Smooth muscle cell (in vitro differentiated cells): ENCODE data around the gene CDC45. TPM values are rescaled to one million over a fixed set of nuclear protein-coding genes. Genes with fewer than 3 reads are reported as not detected.

Source experiments
- DNase-seq: peaks from one replicate; lab custom pipeline; 2025; ENCODE audit not compliant: unreplicated experiment; lab: John Stamatoyannopoulos, UW
- H2AFZ ChIP-seq: fragments of 200-600 bp; sonication (generic); 2 replicates; pipeline ENCODE4 v1.6.0; 2016; ENCODE audit warnings: antibody characterized with exemption, low read depth, mild to moderate bottlenecking
- H3F3A ChIP-seq: fragments of 200-600 bp; sonication (generic); 2 replicates; pipeline ENCODE4 v1.6.0; 2017; ENCODE audit warnings: antibody characterized with exemption, low read depth
- H3K27ac ChIP-seq: fragments of 200-600 bp; sonication (generic); 2 replicates; pipeline ENCODE4 v1.5.1; 2016; ENCODE audit warnings: low read depth, mild to moderate bottlenecking
- H3K27me3 ChIP-seq: fragments of 200-600 bp; sonication (generic); 2 replicates; pipeline ENCODE4 v1.6.1; 2016; ENCODE audit warnings: low read depth, mild to moderate bottlenecking
- H3K36me3 ChIP-seq: fragments of 200-600 bp; sonication (generic); 2 replicates; pipeline ENCODE4 v1.5.1; 2016; ENCODE audit warnings: low read depth
- H3K4me1 ChIP-seq: fragments of 200-600 bp; sonication (generic); 2 replicates; pipeline ENCODE4 v1.5.1; 2016; ENCODE audit warnings: low read depth
- H3K4me2 ChIP-seq: fragments of 200-600 bp; sonication (generic); 2 replicates; pipeline ENCODE4 v1.6.0; 2016; ENCODE audit warnings: mild to moderate bottlenecking
- H3K4me3 ChIP-seq: fragments of 200-600 bp; sonication (generic); 2 replicates; pipeline ENCODE4 v1.5.1; 2016; ENCODE audit warnings: mild to moderate bottlenecking
- H3K79me2 ChIP-seq: fragments of 200-600 bp; sonication (generic); 2 replicates; pipeline ENCODE4 v1.6.0; 2016; ENCODE audit warnings: low read depth, mild to moderate bottlenecking
- H3K9ac ChIP-seq: fragments of 200-600 bp; sonication (generic); 2 replicates; pipeline ENCODE4 v1.6.0; 2016; ENCODE audit warnings: low read depth
- H3K9me3 ChIP-seq: fragments of 200-600 bp; sonication (generic); replicated peaks from 2 replicates; pipeline ENCODE4 v1.5.1; 2016; ENCODE audit warnings: low read depth
- H4K20me1 ChIP-seq: fragments of 200-600 bp; sonication (generic); 2 replicates; pipeline ENCODE4 v1.6.0; 2016; ENCODE audit warnings: low read depth
- WGBS: methylation state at CpG from one replicate; pipeline ENCODE4 v1.1.7; 2016; ENCODE audit warnings: low lambda C conversion rate; 5-methylcytosine and 5-hydroxymethylcytosine counted together
- polyA plus RNA-seq: library from polyadenylated mRNA; unstranded; fragments of >200 nt; fragmentation: Nextera tagmentation; extraction: Ambion mirVana; gene quantifications from 2 replicates; pipeline ENCODE4 v1.2.1, GENCODE V29; 2016
- total RNA-seq: library from RNA; depleted of rRNA; stranded (reverse); fragments of >200 nt; gene quantifications from 2 replicates; pipeline ENCODE4 v1.2.3, GENCODE V29; 2014
- TF ChIP-seq, protein P1 (sequence below): fragments of 200-600 bp; sonication (generic); IDR thresholded peaks from 2 replicates; pipeline ENCODE4 v1.5.1; 2017; ENCODE audit warnings: borderline replicate concordance, mild to moderate bottlenecking, antibody characterized with exemption; ENCODE audit not compliant: insufficient read depth, poor library complexity, severe bottlenecking

CDC45 gene
- total and polyA plus RNA-seq, 2 experiments from 2014 or later, result 9.3 to 13.7 TPM

DNA sequence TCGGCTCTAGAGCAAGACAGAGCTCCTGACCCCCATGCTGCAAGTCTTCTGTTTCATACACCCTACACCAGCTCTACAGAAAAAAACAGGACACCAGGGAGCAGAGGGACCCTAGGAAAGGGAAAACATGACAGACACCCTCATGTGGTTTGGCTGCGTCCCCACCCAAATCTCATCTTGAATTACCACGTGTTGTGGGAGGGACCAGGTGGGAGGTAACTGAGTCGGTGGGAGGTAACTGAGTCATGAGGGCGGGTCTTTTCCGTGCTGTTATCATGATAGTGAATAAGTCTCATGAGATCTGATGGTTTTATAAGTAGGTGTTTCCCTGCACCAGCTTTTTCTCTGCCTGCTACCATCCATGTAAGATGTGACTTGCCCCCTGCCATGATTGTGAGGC is 25.6 kb upstream of the CDC45 start:
- Histone ChIP-seq H4K20me1 (no peaks in the 10 kb centered on the region), H3K79me2 (no peaks in the 10 kb centered on the region), H3K4me1 (no peaks in the 10 kb centered on the region), H3K4me3 (no peak overlapping the region), H3K27ac (no peak overlapping the region), H3K9me3 (no peaks in the 10 kb centered on the region), H3K27me3 (no peaks in the 10 kb centered on the region), H2AFZ (no peak overlapping the region), H3K9ac (no peak overlapping the region), H3F3A (peaks cover 7% of the 10 kb centered on the region), H3K36me3 (peaks cover 9% of the 10 kb centered on the region), H3K4me2 (no peak overlapping the region)
- DNase-seq, result no peak
- TF ChIP-seq, protein P1, sequence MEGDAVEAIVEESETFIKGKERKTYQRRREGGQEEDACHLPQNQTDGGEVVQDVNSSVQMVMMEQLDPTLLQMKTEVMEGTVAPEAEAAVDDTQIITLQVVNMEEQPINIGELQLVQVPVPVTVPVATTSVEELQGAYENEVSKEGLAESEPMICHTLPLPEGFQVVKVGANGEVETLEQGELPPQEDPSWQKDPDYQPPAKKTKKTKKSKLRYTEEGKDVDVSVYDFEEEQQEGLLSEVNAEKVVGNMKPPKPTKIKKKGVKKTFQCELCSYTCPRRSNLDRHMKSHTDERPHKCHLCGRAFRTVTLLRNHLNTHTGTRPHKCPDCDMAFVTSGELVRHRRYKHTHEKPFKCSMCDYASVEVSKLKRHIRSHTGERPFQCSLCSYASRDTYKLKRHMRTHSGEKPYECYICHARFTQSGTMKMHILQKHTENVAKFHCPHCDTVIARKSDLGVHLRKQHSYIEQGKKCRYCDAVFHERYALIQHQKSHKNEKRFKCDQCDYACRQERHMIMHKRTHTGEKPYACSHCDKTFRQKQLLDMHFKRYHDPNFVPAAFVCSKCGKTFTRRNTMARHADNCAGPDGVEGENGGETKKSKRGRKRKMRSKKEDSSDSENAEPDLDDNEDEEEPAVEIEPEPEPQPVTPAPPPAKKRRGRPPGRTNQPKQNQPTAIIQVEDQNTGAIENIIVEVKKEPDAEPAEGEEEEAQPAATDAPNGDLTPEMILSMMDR, result no peak
- WGBS, result 94% methylated on average over 6 of the region's 6 CpGs

DNA sequence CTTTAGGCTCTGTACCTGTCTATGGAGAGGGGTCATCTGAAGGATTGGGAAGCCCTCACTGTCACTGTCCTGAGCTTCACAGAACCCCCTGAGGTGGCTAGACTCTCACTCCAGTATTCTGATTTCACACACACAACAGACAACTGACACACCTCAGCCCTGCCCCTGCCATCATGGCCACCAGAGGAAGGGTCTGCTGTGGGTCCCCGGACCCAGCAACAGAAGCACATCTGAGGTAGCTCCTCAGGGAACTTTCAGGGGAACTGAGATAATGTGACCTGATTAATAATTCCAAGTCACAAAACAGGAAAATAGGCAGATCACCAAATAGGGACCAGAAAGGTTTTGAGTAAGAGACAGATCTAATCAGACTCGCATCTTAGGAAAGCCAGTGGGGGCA is 24.7 kb upstream of the CDC45 start:
- H3K9me3 ChIP-seq, result no peaks in the 10 kb centered on the region
- no peak overlapping the region for H2AFZ ChIP-seq
- H3K4me1 ChIP-seq, result no peaks in the 10 kb centered on the region
- no peaks in the 10 kb centered on the region for H4K20me1 ChIP-seq
- no peak for DNase-seq
- no peak overlapping the region for H3K9ac ChIP-seq
- TF ChIP-seq, protein P1, result no peak
- H3K36me3 ChIP-seq, result peaks cover 6% of the 10 kb centered on the region
- H3K4me3 ChIP-seq, result no peak overlapping the region
- H3K27me3 ChIP-seq, result no peaks in the 10 kb centered on the region
- H3K4me2 ChIP-seq, result no peak overlapping the region
- WGBS, result 100% methylated on average over 2 of the region's 2 CpGs
- H3K79me2 ChIP-seq, result no peaks in the 10 kb centered on the region
- peaks cover 2% of the 10 kb centered on the region for H3F3A ChIP-seq
- no peak overlapping the region for H3K27ac ChIP-seq

DNA sequence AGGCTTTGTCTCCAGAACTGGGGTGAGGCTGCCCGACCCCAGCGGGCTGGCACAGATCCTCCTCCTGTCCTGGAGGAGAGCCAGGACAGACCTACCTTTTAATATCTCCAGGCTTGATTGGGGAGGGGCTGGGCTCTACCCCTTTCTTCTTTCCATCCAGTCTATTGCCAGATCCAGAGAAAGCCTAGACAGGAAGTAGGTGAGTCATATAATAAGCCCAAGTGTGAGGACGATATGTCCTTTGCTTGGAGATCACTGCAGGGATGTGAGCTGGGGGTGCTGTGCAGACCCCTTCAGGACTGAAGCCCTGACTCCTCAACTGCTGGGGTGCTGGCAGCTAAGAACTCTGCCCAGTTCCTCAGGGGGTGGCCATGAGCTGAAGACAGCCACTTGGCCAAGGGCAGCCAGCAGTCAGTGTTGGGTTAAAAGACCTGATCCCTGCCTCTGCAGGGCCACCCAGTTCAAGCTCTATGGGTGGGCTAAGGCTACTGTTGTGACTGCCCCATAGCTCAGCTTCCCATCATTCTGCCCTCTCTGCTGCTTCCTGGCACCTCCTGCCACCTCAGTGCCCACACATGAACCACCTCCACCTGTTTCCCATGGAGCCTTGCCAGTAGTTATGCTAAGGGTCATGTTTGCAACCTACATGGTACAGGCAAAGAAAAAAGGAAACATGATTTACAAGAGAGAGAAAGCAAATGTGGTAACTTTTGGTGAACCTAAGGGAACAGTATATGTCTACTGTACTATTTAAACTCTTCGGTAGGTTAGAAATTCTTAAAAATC is 23.9 kb upstream of the CDC45 start:
- Histone ChIP-seq H2AFZ (no peak overlapping the region), H3K4me2 (no peak overlapping the region), H3K27me3 (no peaks in the 10 kb centered on the region), H3K4me1 (no peaks in the 10 kb centered on the region), H4K20me1 (no peaks in the 10 kb centered on the region), H3K27ac (no peak overlapping the region), H3K4me3 (no peak overlapping the region), H3K9ac (no peak overlapping the region), H3K79me2 (no peaks in the 10 kb centered on the region), H3K36me3 (no peaks in the 10 kb centered on the region), H3K9me3 (no peaks in the 10 kb centered on the region), H3F3A (no peaks in the 10 kb centered on the region)
- TF ChIP-seq, protein P1, result no peak
- 87% methylated on average over 4 of the region's 4 CpGs for WGBS
- DNase-seq, result no peak

DNA sequence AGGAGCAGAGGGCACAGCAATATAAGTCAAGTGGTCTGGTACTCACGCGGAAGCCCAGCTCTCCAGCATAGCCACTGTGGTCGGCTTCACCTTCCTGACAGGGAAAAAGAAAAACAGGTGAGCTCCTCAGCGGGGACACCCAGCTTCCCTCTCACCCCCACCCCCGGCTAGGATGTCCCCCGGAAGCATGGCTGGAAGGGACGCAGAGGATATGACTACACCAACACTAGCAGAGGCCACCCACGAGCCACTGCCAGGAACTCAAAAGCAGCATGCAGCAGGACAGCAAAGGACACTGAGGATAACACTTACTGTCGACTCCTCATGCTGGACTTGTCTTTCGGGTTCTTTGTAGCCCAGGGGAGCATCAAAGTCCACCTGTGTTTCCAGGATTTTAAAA is 23.2 kb upstream of the CDC45 start:
- H3K27ac ChIP-seq, result no peak overlapping the region
- no peak for DNase-seq
- H3K4me2 ChIP-seq, result no peak overlapping the region
- H3K79me2 ChIP-seq, result no peaks in the 10 kb centered on the region
- H3K27me3 ChIP-seq, result no peaks in the 10 kb centered on the region
- H3K4me1 ChIP-seq, result no peaks in the 10 kb centered on the region
- H4K20me1 ChIP-seq, result no peaks in the 10 kb centered on the region
- no peak overlapping the region for H2AFZ ChIP-seq
- H3K4me3 ChIP-seq, result no peak overlapping the region
- 97% methylated on average over 10 of the region's 10 CpGs for WGBS
- no peaks in the 10 kb centered on the region for H3K36me3 ChIP-seq
- no peaks in the 10 kb centered on the region for H3K9me3 ChIP-seq
- TF ChIP-seq, protein P1, result no peak
- H3K9ac ChIP-seq, result no peak overlapping the region
- no peaks in the 10 kb centered on the region for H3F3A ChIP-seq
